ENCODE measurements around the gene KRT2.

KRT2 gene

GRCh38 chr12:52662093-52662917 lies 10.3 kb upstream of the KRT2 start:
- no peak for DNase-seq

DNA sequence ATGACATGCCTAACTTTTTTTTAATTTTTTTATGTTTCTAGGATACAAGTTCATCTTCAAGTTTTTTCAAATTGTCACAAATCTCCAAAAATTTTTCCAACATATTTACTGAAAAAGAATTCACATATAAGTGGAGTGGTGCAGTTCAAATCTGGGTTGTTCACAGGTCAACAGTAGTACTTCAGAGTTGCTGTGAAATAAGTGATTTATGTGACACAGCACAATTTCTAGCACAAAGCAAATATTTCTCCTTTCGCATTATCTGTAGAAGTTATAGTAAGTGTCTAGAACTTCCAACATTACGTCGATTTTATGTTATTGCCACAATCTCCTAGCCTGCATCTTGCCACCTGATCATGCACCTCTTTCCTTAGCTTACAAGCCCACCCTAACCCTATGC lies 9.7 kb upstream of the KRT2 start:
- no peak for DNase-seq

DNA sequence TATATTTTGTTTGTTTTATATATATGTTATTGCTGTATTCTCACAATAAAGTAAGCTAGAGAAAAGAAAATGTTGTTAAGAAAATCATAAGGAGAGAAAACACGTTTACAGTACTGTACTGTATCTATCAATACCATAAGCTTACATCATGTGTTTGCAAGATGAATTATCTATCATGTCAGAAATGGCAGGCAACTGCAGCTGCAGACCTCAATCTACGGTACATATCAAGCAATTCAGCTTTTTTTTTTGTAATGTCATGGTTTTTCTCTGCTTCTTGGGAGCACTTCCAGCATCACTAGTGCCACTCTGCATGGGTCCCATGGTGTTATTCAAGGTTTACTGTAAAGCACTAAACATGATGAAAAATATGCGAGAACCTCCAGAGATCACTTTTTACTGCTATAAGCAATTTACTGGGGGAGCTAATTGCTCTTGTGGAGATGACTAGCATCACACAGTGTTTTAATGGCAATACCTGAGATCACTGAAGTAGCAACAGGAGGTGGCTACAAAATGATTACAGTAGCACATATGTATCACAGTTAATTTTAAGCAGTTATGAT lies 9.0 kb upstream of the KRT2 start:
- peak in 1 of 3 experiments; percentile 11 for DNase-seq

DNA sequence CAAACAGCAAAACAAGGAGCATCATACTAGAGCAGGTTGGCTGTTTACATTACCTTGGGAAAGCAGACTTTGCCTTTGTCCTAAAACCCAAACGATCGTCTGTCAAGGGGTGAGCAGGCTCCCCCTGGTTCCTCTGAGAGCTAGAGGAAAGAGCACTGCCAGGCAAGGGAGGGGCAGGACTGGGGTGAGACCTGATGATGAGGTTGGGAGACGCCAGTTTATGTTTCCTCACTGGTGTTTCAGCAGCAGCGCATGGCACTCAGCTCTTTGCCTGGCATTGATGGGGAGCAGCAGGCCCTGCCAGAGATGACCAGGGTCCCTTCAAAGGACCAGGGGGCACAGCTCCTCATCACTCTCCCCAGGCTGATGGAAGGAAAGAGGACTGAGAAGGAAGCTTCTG lies 7.9 kb upstream of the KRT2 start:
- peak in 1 of 3 experiments; percentile 28 for DNase-seq

DNA sequence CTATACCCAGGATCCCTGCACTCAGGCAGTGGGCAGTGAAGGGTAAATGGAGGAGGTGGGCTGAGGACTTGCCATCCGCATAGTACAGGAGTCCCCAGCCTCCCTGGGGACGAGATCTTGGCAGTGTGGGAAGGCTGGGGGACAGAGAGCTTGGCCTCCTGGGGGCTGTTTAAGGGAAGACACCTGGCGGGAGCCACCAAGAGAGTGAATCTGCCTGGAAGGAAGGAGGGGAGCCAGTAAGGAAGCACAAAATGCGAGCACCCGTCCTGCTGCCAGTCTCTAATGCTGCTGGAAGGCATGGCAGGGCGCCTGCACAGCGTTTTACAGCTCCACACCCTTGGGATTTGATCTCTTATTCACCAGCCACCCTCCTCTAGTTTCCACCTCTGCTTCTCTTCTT lies 7.4 kb upstream of the KRT2 start:
- DNase-seq, result no peak

DNA sequence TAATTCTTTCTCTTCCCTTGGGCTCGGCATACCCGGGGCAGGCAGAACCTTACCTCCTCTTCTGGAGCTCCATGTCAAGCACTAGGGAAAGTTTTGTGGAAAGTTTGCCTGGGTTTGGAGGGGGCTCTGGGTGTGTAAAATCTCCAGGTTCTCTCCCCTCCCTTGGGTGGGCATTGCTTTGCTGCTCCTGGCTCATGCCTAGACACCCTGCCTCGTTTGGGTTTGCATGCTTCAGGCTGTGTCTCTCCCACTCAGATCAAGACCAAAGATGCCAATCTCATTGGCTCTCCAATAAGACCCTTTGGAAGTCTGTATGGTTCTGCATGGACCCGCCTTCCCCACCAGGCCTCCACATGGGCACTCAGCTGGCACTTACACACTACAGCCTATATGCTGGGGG lies 6.2 kb upstream of the KRT2 start:
- DNase-seq, result no peak

GRCh38 chr12:52657250-52657902 lies 5.4 kb upstream of the KRT2 start:
- peak in 1 of 3 experiments; percentile 68 for DNase-seq

GRCh38 chr12:52656616-52657015 lies 4.6 kb upstream of the KRT2 start:
- DNase-seq, result peak in 2 of 3 experiments; percentile 18 to 69

DNA sequence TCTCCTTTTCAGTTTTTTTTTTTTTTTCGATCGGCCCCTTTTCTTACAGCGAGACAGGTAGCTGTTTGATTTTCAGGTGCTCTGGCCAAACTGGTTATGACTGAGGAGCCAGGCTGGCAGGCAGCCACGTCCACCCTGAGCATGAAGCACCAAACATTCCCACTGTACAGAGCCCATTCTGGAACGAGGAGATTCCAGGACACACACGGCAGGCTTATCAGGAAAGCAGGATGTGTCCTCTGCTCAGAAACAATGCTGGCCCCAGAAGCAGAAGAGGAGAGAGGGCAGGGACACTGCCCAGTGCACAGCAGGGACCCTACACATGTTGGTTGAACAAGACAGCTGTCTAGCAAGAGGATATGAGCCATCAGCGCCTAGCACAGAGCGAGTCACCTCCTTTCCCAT lies 3.7 kb upstream of the KRT2 start:
- no peak for DNase-seq

DNA sequence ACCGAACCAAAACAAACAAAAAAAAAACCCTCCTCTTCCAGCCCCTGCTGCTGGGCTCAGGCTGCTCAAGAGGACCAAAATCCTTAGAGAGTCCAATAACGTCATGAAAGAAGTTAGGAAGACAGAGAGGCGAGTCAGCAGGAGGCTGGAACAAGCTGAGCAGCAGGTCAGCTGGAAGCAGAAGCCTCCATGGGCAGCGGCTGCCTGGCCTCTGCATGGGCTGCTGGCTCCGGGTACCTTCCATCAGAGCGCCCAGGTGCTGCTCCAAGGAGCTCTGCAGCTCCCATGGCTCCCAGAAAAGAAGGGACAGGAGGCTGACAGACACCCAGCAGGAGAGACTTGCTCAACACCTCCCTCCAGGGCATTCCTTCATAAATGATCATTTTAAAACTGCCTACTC lies 3.2 kb upstream of the KRT2 start:
- DNase-seq, result no peak

GRCh38 chr12:52650520-52651081 lies 1.4 kb downstream of the KRT2 start:
- DNase-seq, result no peak

GRCh38 chr12:52649066-52649465 lies 2.9 kb downstream of the KRT2 start:
- no peak for DNase-seq

DNA sequence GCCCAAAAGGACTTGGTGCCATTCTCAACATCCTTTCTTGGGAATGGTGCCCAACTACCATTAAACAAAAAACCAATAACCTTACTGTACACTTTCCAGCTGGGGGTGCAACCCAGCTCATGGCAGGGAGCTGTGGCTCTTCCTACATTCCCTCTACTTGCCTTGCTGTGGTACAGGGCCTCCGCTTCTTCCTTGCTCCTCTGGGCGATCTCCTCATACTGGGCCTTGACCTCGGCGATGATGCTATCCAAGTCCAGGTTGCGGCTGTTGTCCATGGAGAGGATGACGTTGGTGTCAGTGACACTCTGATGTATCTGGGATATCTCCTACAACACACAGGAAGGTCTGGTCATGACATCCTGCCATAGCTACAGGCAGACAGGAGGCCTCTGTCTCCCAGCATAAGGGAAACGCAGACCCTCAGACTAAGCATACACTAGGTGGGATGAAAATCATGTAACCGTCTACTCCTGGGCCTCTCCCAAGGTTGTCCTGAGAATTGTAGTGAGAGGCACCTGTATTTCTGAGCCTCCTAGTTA lies 3.9 kb downstream of the KRT2 start:
- no peak for DNase-seq

GRCh38 chr12:52647601-52648000 lies 4.4 kb downstream of the KRT2 start:
- DNase-seq, result no peak

- no peak for DNase-seq
Observed at GRCh38 chr12:52646613-52647012, 5.4 kb downstream of the KRT2 start.

GRCh38 chr12:52645982-52646381 lies 6.0 kb downstream of the KRT2 start:
- DNase-seq, result no peak

DNA sequence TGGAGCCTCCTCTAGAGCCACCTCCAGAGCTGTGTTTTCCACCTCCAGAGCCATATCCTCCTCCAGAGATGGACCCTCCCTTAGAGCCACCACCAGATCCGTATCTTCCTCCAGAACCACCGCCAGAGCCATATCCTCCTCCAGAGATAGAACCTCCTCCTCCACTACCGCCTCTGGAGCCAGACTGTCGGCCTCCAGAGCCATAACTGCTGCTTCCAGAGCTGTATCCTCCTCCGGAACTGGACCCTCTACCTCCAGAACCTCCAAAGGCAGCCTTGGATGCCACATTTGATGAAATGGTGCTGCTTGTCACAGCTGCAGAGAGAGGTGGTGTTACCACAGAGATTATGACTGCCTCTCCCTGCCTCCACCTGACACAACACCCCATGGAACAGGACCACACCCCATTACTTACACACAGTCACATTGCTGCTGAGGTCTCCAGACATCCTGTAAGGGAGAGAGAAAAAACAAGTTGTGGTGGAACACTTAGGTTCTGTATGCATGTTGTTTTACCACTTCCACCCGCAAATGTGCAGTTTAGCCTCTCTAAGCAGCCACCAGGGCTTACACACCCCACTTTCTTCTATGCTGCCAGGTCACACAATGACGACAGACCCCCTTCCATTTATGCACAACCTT lies 6.8 kb downstream of the KRT2 start:
- no peak for DNase-seq

- DNase-seq, result no peak
Observed at GRCh38 chr12:52644078-52644415, 8.0 kb downstream of the KRT2 start.

DNA sequence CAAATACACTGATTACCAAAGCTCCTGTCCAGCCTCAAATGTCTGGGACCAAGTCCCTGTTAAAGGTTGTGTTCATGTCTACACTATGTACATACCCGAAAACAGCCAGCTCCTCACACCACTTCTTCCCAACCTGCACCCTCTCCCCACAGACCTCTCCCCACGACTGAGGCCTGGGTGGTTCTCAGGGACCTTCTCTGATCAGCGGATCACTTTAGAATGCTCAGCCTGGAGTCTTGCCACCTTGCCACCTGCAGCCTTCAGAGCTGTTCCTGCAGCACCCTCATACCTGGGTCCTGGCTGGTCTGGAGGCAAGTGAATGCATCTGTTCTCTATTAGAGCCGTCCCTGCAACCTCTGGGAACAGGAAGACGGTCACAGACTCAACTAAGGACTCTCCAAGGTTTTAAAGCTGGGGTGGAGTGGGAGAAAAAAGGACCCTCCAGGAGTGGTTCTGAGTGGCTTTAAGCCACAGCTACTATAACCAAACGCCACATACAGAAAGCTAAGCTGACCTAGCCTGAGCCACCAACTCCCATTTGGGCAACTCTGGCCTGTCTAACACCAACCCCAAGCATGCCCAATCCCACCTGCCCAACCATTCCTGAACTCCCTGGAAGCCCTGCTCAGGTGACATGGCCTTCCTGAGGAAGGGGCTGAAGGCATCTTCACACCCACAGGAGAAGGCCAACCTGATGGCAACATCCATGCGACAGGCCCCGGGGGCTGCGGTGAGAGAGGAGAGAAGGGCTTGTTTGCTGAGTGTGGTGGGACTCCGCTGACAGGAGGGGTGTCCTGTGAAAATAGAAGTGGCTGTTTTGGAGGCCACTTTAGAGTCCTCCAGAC lies 8.6 kb downstream of the KRT2 start:
- no peak for DNase-seq

- no peak for DNase-seq
Observed at GRCh38 chr12:52641468-52641867, 10.5 kb downstream of the KRT2 start.

DNA sequence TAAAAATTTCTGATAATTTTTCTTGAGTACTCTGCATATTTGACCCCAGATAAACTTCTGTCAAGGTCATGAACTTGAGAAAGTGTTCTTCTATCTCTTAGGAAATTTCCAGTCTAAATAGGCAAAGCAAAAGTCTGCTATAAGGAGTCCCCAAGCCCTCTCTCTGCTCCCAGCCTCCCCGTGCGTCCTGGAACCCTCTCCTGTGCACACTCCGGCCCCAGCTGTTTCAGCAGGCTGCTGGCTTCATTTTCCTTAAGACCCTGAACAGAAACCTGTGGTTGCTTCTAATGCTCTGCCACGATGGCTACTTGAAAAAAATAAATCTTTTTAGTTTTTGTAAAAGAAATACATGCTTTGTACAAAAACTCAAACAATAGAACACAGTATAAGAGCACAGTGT lies 14.7 kb downstream of the KRT2 start:
- no peak for DNase-seq

DNA sequence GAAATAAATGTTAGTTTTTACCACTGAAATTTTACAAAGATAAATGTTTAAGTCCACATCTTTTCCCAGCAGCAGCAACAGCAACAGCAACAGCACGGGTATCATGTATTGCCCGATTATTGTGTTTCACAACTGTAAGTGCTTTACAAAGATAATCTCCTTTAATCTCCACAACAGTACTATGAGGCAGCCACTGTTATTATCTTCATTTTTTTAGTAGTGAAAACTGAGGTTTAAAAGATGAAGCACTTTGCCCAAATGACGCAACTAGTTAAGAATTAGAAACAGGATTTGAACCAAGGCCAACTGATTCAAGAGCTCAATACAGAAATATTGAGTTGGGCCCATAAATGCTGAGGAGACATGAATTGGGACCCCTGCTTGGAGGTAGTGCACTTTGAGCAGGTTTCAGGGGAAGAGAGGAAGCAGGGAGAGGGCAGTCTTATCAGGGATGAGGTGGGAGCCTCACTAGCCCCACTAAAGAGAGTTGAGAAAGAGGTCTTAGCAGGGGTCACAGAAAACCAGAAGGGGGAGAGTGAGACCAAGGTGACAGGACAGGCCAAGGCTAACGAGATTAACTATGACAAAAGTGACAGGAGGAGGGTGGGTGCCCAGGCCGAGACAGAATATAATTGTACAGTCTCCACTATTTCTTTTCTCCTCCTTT lies 15.3 kb downstream of the KRT2 start:
- no peak for DNase-seq
